Prostate gland (tissue), 2 donors: Measurements from ENCODE around the gene RHBDL3.

Experiments used
- CTCF ChIP-seq, 4 experiments: fragments of 200-600 bp in 2 of 4; fragments of 450-650 bp in 2 of 4; sonication (generic) in 2 of 4; IDR thresholded peaks; 1 replicate in 3 of 4; 2 replicates in 1 of 4; pipeline ENCODE4 v1.5.1; 2016 to 2019; ENCODE audit warnings: antibody characterized with exemption in 4 of 4, mild to moderate bottlenecking in 2 of 4, moderate library complexity in 2 of 4
- POLR2A ChIP-seq: fragments of 450-650 bp; IDR thresholded peaks from one replicate; pipeline ENCODE4 v1.6.1; 2016; ENCODE audit warnings: antibody characterized with exemption, mild to moderate bottlenecking
- POLR2AphosphoS5 ChIP-seq: sonication (generic); formaldehyde crosslinking; IDR thresholded peaks from one replicate; pipeline ENCODE4 v1.6.1; 2017; ENCODE audit warnings: antibody characterized with exemption

- TF ChIP-seq CTCF (IDR thresholded peaks at IDR 0.05) (no peak), POLR2AphosphoS5 (no peak), POLR2A (no peak)
Measured at GRCh38 chr17:32264823-32265191, 825 bp upstream of the RHBDL3 start.
